ENCODE results near the gene AHCYL1.
"Not testable (repeated sequence)": the region's sequence is repeated elsewhere in the genome, so short reads cannot be mapped to it uniquely, and the experiment has no call there.

The AHCYL1 gene
- 25.6 to 79.9 reads per million in 2 donors for total RNA-seq

DNA sequence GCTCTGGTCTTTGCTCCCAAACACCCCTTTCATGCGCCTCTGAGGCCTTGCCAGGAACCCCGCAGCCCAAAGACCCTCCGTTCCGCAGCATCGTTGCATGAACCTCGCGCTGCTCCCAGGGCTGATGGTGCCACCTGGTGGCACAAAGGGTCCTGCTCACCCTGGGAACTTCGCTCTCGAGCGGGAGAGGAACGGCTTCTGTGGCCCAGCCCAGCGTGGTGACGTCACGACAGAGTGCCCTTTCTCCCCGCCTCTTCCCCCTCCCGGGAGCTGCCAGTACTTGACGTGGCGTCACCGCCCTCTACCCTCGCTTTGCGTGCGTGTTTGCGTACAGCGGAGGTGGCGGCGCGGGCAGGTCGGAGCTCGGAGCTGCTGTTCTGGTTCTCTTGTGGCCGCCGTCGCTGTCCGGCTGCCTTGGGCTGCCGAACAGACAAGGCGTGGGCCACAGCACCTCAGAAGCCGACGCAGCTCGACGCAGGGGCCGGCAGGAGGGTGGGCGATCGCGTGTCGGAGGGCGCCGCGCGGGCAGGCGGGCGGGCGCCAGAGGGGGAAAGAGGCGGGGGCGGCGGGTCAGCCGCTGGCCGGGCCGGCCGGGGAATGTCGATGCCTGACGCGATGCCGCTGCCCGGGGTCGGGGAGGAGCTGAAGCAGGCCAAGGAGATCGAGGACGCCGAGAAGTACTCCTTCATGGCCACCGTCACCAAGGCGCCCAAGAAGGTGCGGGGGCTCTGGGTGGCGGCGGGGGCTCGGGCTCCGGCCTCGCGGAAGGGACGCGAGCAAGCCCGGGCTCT lies at the start of gene AHCYL1:
TSS of gene AHCYL1 (plus strand) at position 310 of the 791 bp plus-strand sequence. CDS start at position 598, 288 bp downstream.
- peak; percentile 98 for DNase-seq

DNA sequence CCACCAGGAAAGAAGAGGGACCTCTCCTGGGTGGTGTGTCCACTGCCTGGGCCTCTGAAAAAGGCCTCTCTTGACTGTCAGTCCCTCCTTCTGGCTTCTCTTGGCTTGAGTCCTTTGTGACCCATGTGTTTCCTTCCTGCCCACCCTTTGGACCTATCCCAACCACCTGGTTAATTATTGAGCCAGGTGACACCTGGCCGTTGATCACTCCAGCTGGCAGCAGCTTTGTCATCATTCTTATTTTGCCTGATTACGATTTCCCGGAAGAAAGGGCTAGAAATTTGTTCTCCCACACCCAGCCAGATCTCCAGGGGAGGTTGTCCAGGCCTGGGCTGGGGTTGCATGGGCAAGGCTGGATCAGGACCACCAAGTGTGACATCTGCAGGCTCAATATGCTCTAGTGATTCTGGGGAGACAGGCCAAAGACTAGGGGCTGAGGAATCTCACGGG lies 49.1 kb upstream of the AHCYL1 start:
- DNase-seq = no peak

DNA sequence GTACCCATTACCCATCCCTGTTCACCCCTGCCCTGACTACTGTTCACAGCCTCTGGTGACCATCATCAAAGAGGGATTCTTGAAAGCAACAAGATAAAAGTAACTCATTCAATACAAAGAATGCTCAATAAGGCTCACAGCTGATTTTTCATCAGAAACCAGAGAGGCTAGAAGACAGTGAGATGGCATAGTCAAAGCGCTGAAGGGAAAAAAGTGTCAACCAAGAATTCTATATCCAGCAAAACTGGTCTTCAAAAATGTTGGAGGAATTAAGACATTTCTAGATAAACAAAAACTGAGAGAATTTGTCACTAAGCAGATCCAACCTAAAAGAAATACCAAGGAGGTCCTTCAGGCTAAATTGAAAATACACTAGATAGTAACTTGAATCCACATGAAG lies 46.8 kb upstream of the AHCYL1 start:
- no peak for DNase-seq

DNA sequence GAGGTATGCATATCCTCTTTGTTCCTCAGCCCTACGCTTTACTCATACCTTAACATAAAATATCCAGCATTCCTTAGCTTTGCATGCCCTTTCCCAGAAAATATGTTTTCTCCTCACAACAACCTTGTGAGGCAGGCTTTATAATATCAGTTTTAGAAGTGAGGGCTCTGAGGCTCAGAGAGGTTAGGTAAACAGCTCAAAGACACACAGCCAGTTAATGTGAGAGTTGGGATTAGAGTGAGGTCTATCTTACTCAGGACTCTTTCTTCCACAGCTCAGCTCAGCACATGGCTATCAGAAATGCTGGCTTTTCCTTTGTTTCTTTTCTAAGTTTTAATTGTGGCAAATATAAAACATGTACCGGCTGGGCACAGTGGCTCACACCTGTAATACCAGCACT lies 46.0 kb upstream of the AHCYL1 start:
- no peak for DNase-seq

DNA sequence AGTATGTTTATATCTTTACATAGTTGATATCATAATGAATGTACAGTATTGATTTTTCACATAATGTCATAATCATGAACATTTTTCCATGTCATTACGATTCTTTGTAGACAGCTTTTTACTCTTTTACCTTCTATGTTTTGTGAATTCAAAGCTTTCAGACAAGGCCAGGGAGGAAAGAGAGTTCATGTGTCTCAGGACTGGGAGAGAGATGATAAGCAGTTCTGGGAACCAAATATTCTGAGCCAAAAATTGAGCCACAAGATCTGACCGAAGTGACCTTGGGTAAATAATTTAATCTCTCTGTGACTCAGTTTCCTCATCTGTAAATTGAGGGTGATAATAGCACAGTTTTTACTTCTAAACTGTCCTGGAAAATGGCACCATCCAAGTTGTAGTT lies 42.1 kb upstream of the AHCYL1 start:
- no peak for DNase-seq

DNA sequence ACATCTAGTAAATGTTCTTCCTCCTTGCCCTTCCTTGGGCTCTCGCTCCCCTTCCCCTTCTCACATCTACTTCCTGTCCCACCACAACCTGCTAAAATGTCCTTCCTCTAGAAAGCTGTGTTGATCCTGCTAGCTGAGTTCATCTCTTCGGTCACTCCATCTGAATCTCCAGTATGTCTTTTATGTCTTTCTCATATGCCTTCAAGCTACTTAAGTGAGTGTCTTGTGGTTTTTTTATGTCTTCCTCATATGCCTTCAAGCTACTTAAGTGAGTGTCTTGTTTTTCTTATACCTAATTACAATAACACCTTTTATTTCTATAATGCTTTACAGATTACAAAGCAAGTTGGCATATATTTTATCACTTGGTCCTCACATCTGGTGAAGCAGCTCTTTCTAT lies 40.0 kb upstream of the AHCYL1 start:
- no peak for DNase-seq

DNA sequence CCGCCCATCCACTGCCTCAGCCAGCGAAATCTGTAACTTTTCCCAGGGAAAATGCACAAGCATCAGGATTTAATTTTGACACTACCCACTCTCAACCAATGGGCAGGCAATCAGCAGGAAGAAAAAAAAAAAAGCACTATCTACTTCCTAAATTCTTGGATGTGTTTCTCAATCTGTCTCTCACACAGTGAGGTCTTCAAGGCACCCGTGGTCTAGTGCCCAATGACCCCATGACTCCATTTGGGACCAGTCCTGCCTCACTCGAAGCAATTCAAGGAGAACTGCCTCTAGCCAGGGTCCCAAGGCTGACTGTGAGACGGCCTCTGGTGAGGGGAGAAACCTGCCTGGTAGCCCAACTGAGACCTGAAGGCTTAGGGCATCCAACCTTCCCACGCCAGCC lies 38.1 kb upstream of the AHCYL1 start:
- DNase-seq = no peak

DNA sequence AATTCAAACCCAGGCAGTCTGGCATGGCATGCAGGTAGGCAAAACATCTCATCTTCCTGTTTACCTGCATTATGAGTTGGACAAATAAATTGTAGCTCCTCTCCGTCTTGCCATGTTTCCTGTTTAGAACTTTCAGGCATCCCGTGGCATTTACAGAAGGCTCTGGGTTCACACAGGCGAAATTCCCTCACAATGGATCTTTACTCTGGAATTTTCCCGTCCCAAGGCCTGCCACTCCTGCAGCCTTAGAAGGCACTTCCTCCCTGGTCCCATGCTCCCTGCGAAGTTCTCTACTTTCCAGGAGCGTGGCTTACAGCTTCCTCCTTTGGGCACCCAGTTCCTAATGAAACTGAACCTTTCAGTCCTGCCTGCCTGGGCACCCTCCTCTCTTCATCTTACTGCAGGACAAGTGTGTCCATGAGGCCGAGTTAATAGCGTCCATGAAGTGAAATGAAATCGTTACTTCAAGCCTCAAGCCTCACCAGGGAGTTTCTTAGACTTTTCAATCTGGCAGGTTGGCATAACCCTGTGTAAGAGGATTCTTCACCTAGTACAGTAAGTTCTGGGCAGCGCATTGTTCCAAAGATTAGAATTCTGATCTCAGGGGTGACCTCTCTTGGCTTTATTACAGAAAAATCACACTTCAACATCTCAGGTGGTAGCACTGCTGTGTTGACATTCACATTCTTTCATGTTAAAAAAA lies 36.8 kb upstream of the AHCYL1 start:
- DNase-seq = no peak

DNA sequence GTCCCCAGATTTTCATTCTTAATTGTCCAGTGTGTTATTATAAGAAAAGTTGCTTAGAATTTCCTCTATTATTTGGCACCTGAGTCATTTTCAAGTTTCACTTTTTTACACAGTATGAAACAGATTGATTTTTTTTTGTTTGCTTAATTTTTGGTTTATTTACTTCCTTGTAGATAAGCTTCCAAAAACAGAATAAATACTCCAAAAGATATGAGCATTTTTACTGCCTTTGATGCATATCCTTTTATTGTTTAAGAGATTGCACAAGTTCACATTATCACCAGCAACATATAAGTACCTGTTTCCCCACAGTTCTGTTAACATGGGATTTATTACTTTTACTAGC lies 36.3 kb upstream of the AHCYL1 start:
- DNase-seq = no peak

DNA sequence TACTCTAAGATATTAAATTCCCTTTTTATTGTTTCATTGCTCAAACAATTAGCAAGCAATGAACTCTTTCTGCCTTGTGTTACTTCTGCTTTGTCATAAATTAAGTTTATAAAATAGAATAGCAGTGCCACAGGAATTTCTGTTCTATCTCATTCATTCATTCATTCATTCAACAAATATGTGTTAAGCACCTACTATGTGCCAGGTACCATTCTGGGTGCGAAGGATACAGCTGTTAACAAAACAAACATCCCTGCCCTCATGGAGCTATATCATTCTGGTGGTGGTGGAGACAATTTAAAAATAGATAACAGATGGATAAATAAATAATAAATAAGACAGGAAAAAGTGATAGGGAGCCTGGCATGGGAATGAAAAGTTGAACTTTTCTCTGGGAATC lies 34.5 kb upstream of the AHCYL1 start:
- no peak for DNase-seq

DNA sequence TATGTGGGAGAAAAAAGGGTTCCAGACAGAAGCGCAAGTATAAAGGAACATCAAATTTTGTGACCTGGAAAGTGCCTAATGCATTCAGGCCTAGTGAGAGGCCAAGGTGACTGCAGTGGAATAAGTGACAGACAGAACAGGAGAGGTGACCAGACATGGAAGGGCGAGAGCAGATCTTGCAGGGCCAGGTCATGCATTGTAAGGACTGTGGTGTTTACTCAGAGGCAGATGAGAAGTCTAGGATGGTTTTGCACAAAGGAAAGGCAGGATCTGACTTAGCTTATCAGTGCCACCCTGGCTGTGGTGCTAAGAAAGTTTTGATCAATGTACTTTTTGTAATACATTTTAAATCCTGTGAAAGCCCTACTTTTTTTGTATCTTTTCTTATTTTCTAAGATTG lies 34.1 kb upstream of the AHCYL1 start:
- no peak for DNase-seq

DNA sequence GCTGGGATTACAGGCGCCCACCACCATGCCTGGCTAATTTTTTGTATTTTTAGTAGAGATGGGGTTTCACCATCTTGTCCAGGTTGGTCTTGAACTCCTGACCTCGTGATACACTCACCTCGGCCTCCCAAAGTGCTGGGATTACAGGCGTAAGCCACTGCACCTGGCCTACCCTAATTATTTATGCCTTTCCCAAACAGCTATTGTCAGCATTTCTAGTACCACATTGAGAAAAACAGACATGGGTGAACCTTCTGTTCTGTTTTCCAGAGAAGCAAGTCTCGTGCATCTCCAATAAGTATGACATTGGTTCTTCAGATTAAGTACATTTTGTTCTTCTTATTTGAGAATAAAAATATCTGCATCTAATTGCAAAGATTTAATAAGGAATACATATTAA lies 33.1 kb upstream of the AHCYL1 start:
- not testable (repeated sequence) for DNase-seq

DNA sequence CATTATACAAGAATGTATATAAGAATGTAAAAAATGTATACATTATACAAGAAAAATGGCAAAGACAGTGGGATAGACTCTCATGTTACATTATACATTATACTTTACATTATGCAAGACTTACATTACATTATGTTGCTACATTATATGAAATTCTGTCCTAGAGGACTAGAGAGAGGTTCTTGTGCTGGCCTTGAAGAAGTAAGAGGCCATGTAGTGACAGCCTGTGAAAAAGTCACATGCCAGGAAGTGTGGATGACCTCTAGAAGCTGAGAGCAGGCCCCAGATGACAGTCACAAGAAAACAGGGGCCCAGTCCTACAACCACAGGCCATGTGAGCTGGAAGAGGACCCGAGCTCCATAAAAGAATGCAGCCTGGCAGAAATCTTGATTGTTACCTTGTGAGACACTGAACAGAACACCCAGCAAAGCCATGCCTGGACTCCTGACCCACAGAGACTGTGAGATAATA lies 30.5 kb upstream of the AHCYL1 start:
- no peak for DNase-seq

DNA sequence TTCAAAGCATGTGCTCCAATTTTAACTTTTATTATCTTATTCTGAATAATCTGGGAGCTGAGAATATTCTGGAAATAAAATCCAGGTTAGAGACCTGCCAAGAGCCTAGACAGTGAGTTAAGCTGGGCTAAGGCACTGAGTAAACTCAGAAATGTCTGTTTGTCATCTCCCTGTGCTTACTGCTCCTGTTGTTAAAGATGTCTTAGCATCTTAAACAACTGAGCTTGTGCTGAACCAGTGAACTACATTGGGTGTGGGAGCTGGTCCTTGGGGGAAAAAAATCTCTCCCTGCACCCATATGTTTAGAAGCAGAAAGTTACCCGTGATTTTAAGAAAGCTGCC lies 25.0 kb upstream of the AHCYL1 start:
- no peak for DNase-seq

DNA sequence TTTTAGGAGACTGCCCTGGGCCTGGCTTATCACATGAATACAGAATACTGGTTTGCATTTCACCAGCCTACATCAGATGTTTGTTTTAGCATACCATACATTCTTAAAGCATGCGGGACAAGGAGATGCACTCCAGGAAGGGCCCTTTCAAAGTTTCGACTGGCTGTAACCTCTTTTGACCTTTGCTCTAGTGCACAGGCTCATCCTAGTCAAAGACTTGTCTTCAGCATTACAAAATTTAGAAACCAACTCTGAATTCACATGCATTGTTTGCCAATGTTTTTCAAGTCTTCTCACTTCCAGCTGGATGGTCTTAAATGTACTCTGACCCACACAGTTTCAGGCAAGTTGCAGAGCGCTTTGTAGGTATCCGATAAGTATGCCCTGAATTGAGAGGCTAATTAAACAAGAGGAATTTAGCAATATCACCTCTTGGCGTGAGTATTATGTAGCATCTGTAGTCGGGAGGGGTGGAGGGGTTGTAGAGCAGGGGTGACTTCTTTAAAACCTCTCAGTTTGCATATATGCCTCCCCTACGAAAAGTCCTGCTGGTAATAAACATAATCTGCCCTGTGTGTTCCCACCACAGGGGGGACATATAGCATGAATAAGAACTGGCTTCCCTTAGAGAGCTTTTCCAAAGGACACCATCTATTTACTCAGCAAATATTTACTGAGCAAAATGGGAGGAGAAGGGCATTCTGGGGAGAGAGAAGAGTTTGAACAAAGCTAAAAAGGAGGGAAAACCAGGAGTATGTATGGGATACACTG lies 24.4 kb upstream of the AHCYL1 start:
- no peak for DNase-seq

DNA sequence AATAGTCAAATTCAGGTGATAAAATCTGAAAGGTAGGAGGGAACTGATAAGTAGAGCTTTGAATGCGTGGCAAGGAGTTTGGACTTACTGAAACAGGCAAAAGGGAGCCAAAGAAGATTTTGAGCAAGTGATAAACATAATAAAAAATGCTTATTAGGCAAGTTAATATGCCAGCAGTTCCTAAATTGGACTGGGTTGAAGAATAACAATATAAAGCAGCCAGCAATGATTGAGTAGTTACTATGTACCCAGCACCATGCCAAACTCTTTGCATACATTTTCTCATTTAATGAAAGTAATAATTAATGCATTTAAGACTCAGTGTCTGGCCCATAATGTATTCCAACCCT lies 23.8 kb upstream of the AHCYL1 start:
- no peak for DNase-seq

DNA sequence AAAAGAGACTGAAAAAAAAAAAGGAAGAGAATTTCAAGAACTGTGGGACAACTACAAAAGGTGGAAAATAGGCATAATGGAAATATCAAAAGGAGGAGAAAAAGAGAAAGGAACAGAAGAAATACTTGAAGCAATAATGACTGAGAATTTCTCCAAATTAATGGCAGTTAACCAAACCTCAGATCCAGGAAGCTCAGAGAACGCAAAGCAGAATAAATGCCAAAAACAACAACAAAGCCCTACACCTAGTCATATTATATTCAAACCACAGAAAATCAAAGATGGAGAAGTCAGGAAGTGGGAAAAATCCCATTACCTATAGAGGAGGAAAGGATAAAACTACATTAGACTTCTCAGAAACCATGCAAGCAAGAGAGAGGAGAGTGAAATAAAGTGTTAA lies 20.7 kb upstream of the AHCYL1 start:
- DNase-seq = no peak

DNA sequence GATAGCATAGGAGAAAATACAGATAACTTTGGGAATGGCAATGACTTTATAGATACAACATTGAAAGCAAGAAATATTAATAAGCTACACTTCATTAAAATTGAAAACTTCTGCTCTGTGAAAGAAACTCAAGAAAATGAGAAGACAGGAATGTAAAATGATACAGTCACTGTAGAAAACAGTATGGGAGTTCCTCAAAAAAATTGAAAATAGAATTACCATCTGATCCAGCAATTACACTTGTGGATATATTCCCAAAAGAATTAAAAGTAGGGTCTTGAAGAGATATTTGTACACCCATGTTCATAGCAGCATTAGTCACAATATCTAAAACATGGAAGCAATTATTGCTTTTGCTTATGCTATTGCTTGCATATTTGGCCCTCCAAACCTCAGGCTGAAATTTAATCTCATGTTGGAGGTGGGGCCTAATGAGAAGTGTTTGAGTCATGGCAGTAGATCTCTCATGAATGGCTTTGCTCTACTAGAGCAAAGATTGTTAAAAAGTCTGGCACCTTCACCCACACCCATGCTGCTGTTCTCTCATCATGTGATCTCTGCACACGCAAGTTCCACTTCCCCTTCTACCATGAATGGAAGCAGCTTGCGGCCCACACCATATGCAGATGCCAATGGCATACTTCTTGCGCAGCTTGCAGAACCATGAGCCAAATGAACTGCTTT lies 15.3 kb upstream of the AHCYL1 start:
- no peak for DNase-seq

DNA sequence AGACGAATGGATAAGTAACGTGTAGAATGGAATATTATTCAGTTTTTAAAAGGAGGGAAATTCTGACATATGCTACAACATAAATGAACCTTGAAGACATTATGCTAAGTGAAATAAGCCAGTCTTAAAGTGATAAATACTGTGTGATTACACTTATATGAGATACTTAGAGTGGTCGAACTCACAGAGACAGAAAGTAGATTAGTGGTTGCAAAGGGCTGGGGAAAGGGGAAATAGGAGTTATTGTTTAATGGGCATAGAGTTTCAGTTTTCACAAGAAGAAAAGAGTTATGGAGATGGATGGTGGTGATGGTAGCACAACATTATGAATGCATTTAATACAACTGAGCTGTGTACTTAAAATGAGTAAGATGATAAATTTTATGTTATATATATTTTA lies 14.7 kb upstream of the AHCYL1 start:
- no peak for DNase-seq

DNA sequence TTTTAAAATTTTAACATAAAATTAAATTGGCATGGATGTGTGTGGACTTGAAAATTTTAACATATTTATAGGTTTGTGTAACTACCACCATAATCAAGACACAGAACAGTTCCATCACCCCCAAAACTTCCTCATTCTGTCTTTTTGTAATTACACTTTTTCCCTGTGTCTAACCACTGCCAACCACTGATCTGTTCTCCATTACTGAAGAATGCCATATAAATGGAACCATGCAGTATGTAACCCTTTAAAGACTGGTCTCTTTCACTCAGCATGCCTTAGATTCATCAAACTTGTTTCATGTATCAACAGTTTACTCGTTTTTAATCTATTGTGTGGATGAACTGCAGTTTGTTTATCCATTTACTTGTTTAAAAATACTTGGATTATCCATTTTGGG lies 13.0 kb upstream of the AHCYL1 start:
- no peak for DNase-seq

DNA sequence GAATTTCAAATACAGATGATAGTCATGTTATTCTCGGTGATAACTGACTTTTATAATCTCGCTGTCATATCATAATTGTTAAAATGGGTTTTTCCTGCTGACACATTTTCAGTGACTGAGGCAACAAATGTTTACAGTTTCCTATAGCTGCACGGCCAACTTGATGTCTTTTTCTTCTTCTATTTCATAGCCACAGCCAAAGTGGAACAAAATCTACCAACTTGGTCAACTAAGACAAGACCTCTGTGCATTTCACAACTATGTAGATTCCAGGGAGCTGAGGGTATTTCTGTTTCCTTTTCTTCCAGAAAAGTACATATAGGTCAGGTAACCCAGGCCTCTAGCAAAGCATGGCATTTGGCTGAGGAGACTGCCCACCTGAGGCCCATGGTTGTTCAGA lies 10.4 kb upstream of the AHCYL1 start:
- DNase-seq = no peak

DNA sequence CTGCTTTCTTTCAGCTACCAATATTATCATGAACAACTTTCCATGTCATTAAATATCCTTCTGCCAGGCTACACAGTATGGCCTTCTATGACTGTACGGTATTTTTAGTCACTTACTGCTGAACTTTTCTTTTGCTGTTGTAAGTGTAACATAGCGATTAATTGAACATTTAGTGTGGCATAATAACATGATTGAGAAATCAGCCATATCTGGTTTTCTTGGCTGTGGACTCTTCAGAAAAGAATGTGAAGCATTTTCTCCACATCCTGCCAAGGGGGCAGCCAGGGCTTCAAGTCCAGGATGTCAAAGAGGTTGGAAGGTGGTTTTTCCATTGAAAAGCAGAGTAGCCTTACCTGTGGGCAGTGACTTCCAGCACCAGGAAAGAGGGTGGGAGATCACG lies 8.8 kb upstream of the AHCYL1 start:
- DNase-seq = no peak

DNA sequence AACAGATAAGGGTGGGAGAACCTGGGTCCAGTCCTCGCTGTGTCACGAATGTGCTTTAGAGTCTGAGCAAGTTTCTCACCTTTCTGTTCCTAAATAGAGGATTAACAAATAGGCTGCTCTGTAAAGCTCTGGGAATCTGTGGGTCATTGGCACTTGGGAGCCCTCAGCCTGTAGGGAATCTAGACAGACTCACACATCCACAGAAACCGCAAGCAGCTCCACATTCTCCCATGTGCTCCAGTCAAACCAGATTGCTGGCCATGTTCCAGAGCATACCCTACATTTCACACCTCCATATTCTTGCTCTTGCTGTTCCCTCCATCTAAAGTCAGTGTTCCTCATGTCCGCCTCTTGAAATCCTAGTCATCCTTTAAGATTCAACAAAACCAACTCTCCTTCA lies 7.8 kb upstream of the AHCYL1 start:
- no peak for DNase-seq
